Parathyroid adenoma (tissue), 2 donors: ENCODE measurements around the gene CLIP2.

ENCODE experiments used
- H2AFZ ChIP-seq: fragments of 300-600 bp; sonication (generic); one replicate; pipeline ENCODE4 v1.7.0; 2017; ENCODE audit warnings: antibody characterized with exemption, mild to moderate bottlenecking
- H3K27ac ChIP-seq: fragments of 300-600 bp; sonication (generic); one replicate; pipeline ENCODE4 v1.7.0; 2017
- H3K27me3 ChIP-seq: fragments of 300-600 bp; sonication (generic); one replicate; pipeline ENCODE4 v1.7.0; 2017; ENCODE audit warnings: low read length; ENCODE audit not compliant: control insufficient read depth, insufficient read depth
- H3K36me3 ChIP-seq: fragments of 300-600 bp; sonication (generic); one replicate; pipeline ENCODE4 v1.7.0; 2017; ENCODE audit warnings: low read length; ENCODE audit not compliant: control insufficient read depth, insufficient read depth
- H3K4me1 ChIP-seq: fragments of 300-600 bp; sonication (generic); one replicate; pipeline ENCODE4 v1.7.0; 2017; ENCODE audit warnings: control low read depth
- H3K4me2 ChIP-seq: fragments of 300-600 bp; sonication (generic); one replicate; pipeline ENCODE4 v1.7.0; 2017; ENCODE audit warnings: low read length
- H3K4me3 ChIP-seq: fragments of 300-600 bp; sonication (generic); one replicate; pipeline ENCODE4 v1.7.0; 2017; ENCODE audit warnings: low read depth, low read length
- H3K79me2 ChIP-seq: fragments of 300-600 bp; sonication (generic); one replicate; pipeline ENCODE4 v1.7.0; 2017; ENCODE audit warnings: control low read depth
- H3K9ac ChIP-seq: fragments of 300-600 bp; sonication (generic); one replicate; pipeline ENCODE4 v1.7.0; 2017; ENCODE audit warnings: mild to moderate bottlenecking
- H3K9me3 ChIP-seq: fragments of 300-600 bp; sonication (generic); one replicate; pipeline ENCODE4 v1.7.0; 2017; ENCODE audit warnings: low read length; ENCODE audit not compliant: control insufficient read depth
- TF ChIP-seq, protein P1 (sequence below): fragments of 300-600 bp; sonication (generic); IDR thresholded peaks from one replicate; pipeline ENCODE4 v1.7.0; 2017; ENCODE audit warnings: antibody characterized with exemption, mild to moderate bottlenecking
- donor health status: primary hyperparathyroidism.

CLIP2 gene

GRCh38 chr7:74272305-74273038, 16.7 kb upstream of the CLIP2 start:
- Histone ChIP-seq H3K4me1 (no peaks in the 10 kb centered on the region), H3K79me2 (no peaks in the 10 kb centered on the region), H3K27me3 (no peaks in the 10 kb centered on the region), H3K9me3 (no peaks in the 10 kb centered on the region), H3K36me3 (no peaks in the 10 kb centered on the region), H3K27ac (peak overlapping the region; percentile 62), H3K4me2 (no peak overlapping the region), H2AFZ (peak overlapping the region; percentile 34), H3K9ac (no peak overlapping the region), H3K4me3 (no peak overlapping the region)
- TF ChIP-seq, protein P1, sequence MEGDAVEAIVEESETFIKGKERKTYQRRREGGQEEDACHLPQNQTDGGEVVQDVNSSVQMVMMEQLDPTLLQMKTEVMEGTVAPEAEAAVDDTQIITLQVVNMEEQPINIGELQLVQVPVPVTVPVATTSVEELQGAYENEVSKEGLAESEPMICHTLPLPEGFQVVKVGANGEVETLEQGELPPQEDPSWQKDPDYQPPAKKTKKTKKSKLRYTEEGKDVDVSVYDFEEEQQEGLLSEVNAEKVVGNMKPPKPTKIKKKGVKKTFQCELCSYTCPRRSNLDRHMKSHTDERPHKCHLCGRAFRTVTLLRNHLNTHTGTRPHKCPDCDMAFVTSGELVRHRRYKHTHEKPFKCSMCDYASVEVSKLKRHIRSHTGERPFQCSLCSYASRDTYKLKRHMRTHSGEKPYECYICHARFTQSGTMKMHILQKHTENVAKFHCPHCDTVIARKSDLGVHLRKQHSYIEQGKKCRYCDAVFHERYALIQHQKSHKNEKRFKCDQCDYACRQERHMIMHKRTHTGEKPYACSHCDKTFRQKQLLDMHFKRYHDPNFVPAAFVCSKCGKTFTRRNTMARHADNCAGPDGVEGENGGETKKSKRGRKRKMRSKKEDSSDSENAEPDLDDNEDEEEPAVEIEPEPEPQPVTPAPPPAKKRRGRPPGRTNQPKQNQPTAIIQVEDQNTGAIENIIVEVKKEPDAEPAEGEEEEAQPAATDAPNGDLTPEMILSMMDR = no peak

- no peak overlapping the region for H3K4me3 ChIP-seq
- H2AFZ ChIP-seq = no peak overlapping the region
- H3K4me1 ChIP-seq = no peaks in the 10 kb centered on the region
- no peak overlapping the region for H3K9ac ChIP-seq
- no peak overlapping the region for H3K4me2 ChIP-seq
- TF ChIP-seq, protein P1 = no peak
- H3K79me2 ChIP-seq = no peaks in the 10 kb centered on the region
- no peaks in the 10 kb centered on the region for H3K9me3 ChIP-seq
- H3K36me3 ChIP-seq = no peaks in the 10 kb centered on the region
- H3K27me3 ChIP-seq = no peaks in the 10 kb centered on the region
- no peak overlapping the region for H3K27ac ChIP-seq
These were observed 13.8 kb upstream of the CLIP2 start for GRCh38 chr7:74275401-74275881.

GRCh38 chr7:74277636-74278035, 11.6 kb upstream of the CLIP2 start:
- no peak overlapping the region for H3K4me3 ChIP-seq
- no peaks in the 10 kb centered on the region for H3K4me1 ChIP-seq
- no peak overlapping the region for H3K27ac ChIP-seq
- TF ChIP-seq, protein P1 = no peak
- H2AFZ ChIP-seq = no peak overlapping the region
- H3K9me3 ChIP-seq = no peaks in the 10 kb centered on the region
- H3K36me3 ChIP-seq = no peaks in the 10 kb centered on the region
- no peak overlapping the region for H3K4me2 ChIP-seq
- H3K27me3 ChIP-seq = no peaks in the 10 kb centered on the region
- H3K79me2 ChIP-seq = no peaks in the 10 kb centered on the region
- H3K9ac ChIP-seq = no peak overlapping the region

GRCh38 chr7:74280985-74281384, 8.2 kb upstream of the CLIP2 start:
- H3K4me2 ChIP-seq = no peak overlapping the region
- no peaks in the 10 kb centered on the region for H3K36me3 ChIP-seq
- H3K27me3 ChIP-seq = no peaks in the 10 kb centered on the region
- no peak overlapping the region for H3K4me3 ChIP-seq
- no peaks in the 10 kb centered on the region for H3K9me3 ChIP-seq
- H3K4me1 ChIP-seq = no peaks in the 10 kb centered on the region
- H3K9ac ChIP-seq = no peak overlapping the region
- no peak overlapping the region for H3K27ac ChIP-seq
- TF ChIP-seq, protein P1 = no peak
- no peak overlapping the region for H2AFZ ChIP-seq
- no peaks in the 10 kb centered on the region for H3K79me2 ChIP-seq
